ENCODE data around the gene TMEM178B.

GRCh38 chr7:141333459-141333858 is 259.6 kb downstream of the TMEM178B start:
- TF ChIP-seq CTCF (IDR thresholded peaks at IDR 0.05) (no peak), POLR2AphosphoS5 (IDR thresholded peaks at IDR 0.05; ENCODE audit: low read depth, low read length) (no peak)

Measured in Panc1 (cell line).